H1 (cell line): Measurements from ENCODE around the gene SLC2A11. TPM values are rescaled to one million over a fixed set of nuclear protein-coding genes. Genes with fewer than 3 reads are reported as not detected.

Source experiments
- CTCF ChIA-PET: fragments of 300-600 bp; sonication (Branson Sonifier 250); formaldehyde crosslinking; loops from one replicate; lab custom pipeline; 2021; ENCODE audit not compliant: partially characterized antibody; lab: Charles Lee
- POLR2A ChIA-PET: fragments of 300-600 bp; sonication (Branson Sonifier 250); formaldehyde crosslinking; loops from one replicate; lab custom pipeline; 2021; ENCODE audit warnings: inconsistent platforms; ENCODE audit not compliant: partially characterized antibody; lab: Charles Lee
- DNase-seq, 2 experiments: peaks; one replicate each; pipeline versions ENCODE4 v3.0.0 to v3.0.0-alpha.2; 2010 to 2022; ENCODE audit warnings: low spot score in 2 of 2, low read depth in 1 of 2, mixed read lengths in 1 of 2
- FAIRE-seq: peaks from 2 replicates; lab custom pipeline; 2011; peaks lifted over from hg19 to GRCh38; lab: Jason Lieb, UNC
- H2AFZ ChIP-seq: 2 replicates; pipeline ENCODE4 v1.8.1; 2012; ENCODE audit warnings: low read length, inconsistent platforms
- H2AK5ac ChIP-seq: 2 replicates; pipeline ENCODE4 v1.6.1; 2013; ENCODE audit warnings: low read depth, low read length
- H2BK120ac ChIP-seq: replicated peaks from 2 replicates; pipeline ENCODE3; 2013; ENCODE audit warnings: low read depth, low read length, inconsistent platforms
- H2BK12ac ChIP-seq: 2 replicates; pipeline ENCODE4 v1.6.1; 2013; ENCODE audit warnings: low read depth, low read length
- H2BK15ac ChIP-seq: 2 replicates; pipeline ENCODE4 v1.6.1; 2013; ENCODE audit warnings: low read length
- H2BK20ac ChIP-seq: 2 replicates; pipeline ENCODE4 v1.6.1; 2013; ENCODE audit warnings: low read length
- H2BK5ac ChIP-seq: 2 replicates; pipeline ENCODE4 v1.6.1; 2013; ENCODE audit warnings: low read depth, low read length
- H3K14ac ChIP-seq: 2 replicates; pipeline ENCODE4 v1.6.1; 2013; ENCODE audit warnings: inconsistent platforms; ENCODE audit not compliant: insufficient read length
- H3K18ac ChIP-seq: 2 replicates; pipeline ENCODE4 v1.6.1; 2013; ENCODE audit warnings: low read length; ENCODE audit errors: extremely low read depth
- H3K23ac ChIP-seq: 2 replicates; pipeline ENCODE4 v1.6.1; 2013; ENCODE audit warnings: inconsistent platforms; ENCODE audit not compliant: insufficient read length
- H3K23me2 ChIP-seq: 2 replicates; pipeline ENCODE4 v1.6.1; 2013; ENCODE audit warnings: low read depth, low read length
- H3K27ac ChIP-seq: 2 replicates; pipeline ENCODE4 v1.6.1; 2011; ENCODE audit warnings: low read depth, low read length, inconsistent platforms
- H3K27me3 ChIP-seq, 4 experiments: replicated peaks in 1 of 4; 1 replicate in 1 of 4; 2 replicates in 3 of 4; pipeline versions ENCODE4 v1.6.1 to v1.8.1; 2011 to 2013; ENCODE audit warnings: low read length in 3 of 4, mild to moderate bottlenecking in 3 of 4, inconsistent platforms in 2 of 4, mixed read lengths in 2 of 4, moderate library complexity in 1 of 4; ENCODE audit not compliant: control insufficient read depth in 3 of 4, insufficient read depth in 3 of 4; ENCODE audit errors: extremely low read depth in 1 of 4
- H3K36me3 ChIP-seq, 4 experiments: 2 replicates each; pipeline versions ENCODE4 v1.6.1 to v1.8.1; 2011 to 2013; ENCODE audit warnings: mild to moderate bottlenecking in 4 of 4, low read length in 3 of 4, moderate library complexity in 2 of 4, control low read depth in 1 of 4, inconsistent platforms in 1 of 4; ENCODE audit not compliant: insufficient read depth in 4 of 4, control insufficient read depth in 2 of 4
- H3K4ac ChIP-seq: replicated peaks from 2 replicates; pipeline ENCODE3; 2013; ENCODE audit warnings: low read length, low read depth, mixed read lengths, inconsistent platforms; ENCODE audit not compliant: insufficient read length
- H3K4me1 ChIP-seq, 4 experiments: replicated peaks in 1 of 4; 1 replicate in 1 of 4; 2 replicates in 3 of 4; pipeline versions ENCODE4 v1.6.1 to v1.8.1; 2011 to 2013; ENCODE audit warnings: low read length in 3 of 4, inconsistent platforms in 2 of 4, mixed read lengths in 1 of 4; ENCODE audit not compliant: insufficient read depth in 4 of 4, control insufficient read depth in 3 of 4
- H3K4me2 ChIP-seq, 2 experiments: 2 replicates each; pipeline versions ENCODE4 v1.6.1 to v1.8.1; 2011 to 2013; ENCODE audit warnings: low read depth in 2 of 2, low read length in 2 of 2, control low read depth in 1 of 2, inconsistent platforms in 1 of 2, mild to moderate bottlenecking in 1 of 2; ENCODE audit not compliant: insufficient read depth in 1 of 2
- H3K4me3 ChIP-seq, 4 experiments: fragments of 200-600, 300-600 bp in 1 of 4; sonication (generic), shearing (Covaris generic), sonication (Bioruptor Twin) in 1 of 4; 2 replicates each; pipeline versions ENCODE4 v1.5.1 to v1.8.1; 2011 to 2016; ENCODE audit warnings: low read length in 4 of 4, low read depth in 3 of 4, control low read depth in 2 of 4, inconsistent platforms in 2 of 4, mild to moderate bottlenecking in 2 of 4, mixed read lengths in 1 of 4, moderate library complexity in 1 of 4; ENCODE audit not compliant: insufficient read depth in 2 of 4; ENCODE audit errors: extremely low read depth in 1 of 4
- H3K56ac ChIP-seq: replicated peaks from 2 replicates; pipeline ENCODE3; 2013; ENCODE audit warnings: low read depth, mild to moderate bottlenecking, mixed read lengths, low read length, inconsistent platforms; ENCODE audit not compliant: insufficient read length
- H3K79me1 ChIP-seq: 2 replicates; pipeline ENCODE4 v1.6.1; 2013; ENCODE audit warnings: low read depth, low read length, control low read depth
- H3K79me2 ChIP-seq, 2 experiments: 2 replicates each; pipeline versions ENCODE4 v1.6.1 to v1.8.1; 2012 to 2013; ENCODE audit warnings: low read length in 2 of 2, mild to moderate bottlenecking in 2 of 2, inconsistent platforms in 1 of 2; ENCODE audit not compliant: insufficient read depth in 2 of 2, control insufficient read depth in 1 of 2
- H3K9ac ChIP-seq, 4 experiments: replicated peaks in 1 of 4; 1 replicate in 1 of 4; 2 replicates in 3 of 4; pipeline versions ENCODE4 v1.6.1 to v1.8.1; 2011 to 2013; ENCODE audit warnings: low read depth in 3 of 4, low read length in 3 of 4, control low read depth in 2 of 4, mild to moderate bottlenecking in 2 of 4, moderate library complexity in 2 of 4, inconsistent platforms in 1 of 4; ENCODE audit errors: extremely low read depth in 1 of 4
- H3K9me3 ChIP-seq, 2 experiments: 2 replicates each; pipeline versions ENCODE4 v1.6.1 to v1.8.1; 2012 to 2013; ENCODE audit warnings: mild to moderate bottlenecking in 2 of 2, moderate library complexity in 2 of 2, control low read depth in 1 of 2, inconsistent platforms in 1 of 2, low read depth in 1 of 2, low read length in 1 of 2, mixed read lengths in 1 of 2; ENCODE audit not compliant: insufficient read depth in 2 of 2
- H4K20me1 ChIP-seq, 2 experiments: replicated peaks in 1 of 2; 2 replicates each; pipeline versions ENCODE3 to v1.8.1; 2011 to 2013; ENCODE audit warnings: inconsistent platforms in 2 of 2, low read length in 2 of 2, mild to moderate bottlenecking in 1 of 2; ENCODE audit not compliant: insufficient read depth in 2 of 2, control insufficient read depth in 1 of 2
- H4K5ac ChIP-seq: 2 replicates; pipeline ENCODE4 v1.6.1; 2013; ENCODE audit warnings: low read length, low read depth, mixed read lengths, inconsistent platforms; ENCODE audit not compliant: insufficient read length
- H4K8ac ChIP-seq: 2 replicates; pipeline ENCODE4 v1.8.0; 2013; ENCODE audit warnings: mild to moderate bottlenecking, moderate library complexity, low read length, inconsistent platforms; ENCODE audit not compliant: insufficient read depth; ENCODE audit errors: extremely low read depth
- H4K91ac ChIP-seq: replicated peaks from 2 replicates; pipeline ENCODE3; 2013; ENCODE audit warnings: low read length, mixed read lengths, inconsistent platforms; ENCODE audit not compliant: insufficient read length
- POU5F1 ChIP-seq: IDR thresholded peaks from 2 replicates; pipeline ENCODE4 v1.6.1; 2011; ENCODE audit warnings: low read depth, mild to moderate bottlenecking, low read length, moderate library complexity
- SAP30 ChIP-seq: fragments of 300-600 bp; sonication (generic); IDR thresholded peaks from 2 replicates; pipeline ENCODE4 v1.7.1; 2012; ENCODE audit warnings: low read length, moderate library complexity, mild to moderate bottlenecking, inconsistent platforms; ENCODE audit not compliant: insufficient read depth, insufficient replicate concordance
- SP2 ChIP-seq: IDR thresholded peaks from 2 replicates; pipeline ENCODE4 v1.6.1; 2012; ENCODE audit warnings: mild to moderate bottlenecking, low read length, inconsistent platforms
- WGBS, 2 experiments: shearing (Covaris generic) in 1 of 2; methylation state at CpG; one replicate each; pipeline versions ENCODE4 v1.1.6 to v1.1.7; 2013 to 2015; ENCODE audit warnings: low lambda C conversion rate in 2 of 2, mixed read lengths in 2 of 2, inconsistent platforms in 1 of 2, low coverage in 1 of 2, missing lambda C conversion rate in 1 of 2; ENCODE audit not compliant: insufficient replicate concordance in 2 of 2, insufficient coverage in 1 of 2, insufficient read length in 1 of 2; ENCODE audit errors: extremely low coverage in 1 of 2, missing lambda C conversion rate in 1 of 2; 5-methylcytosine and 5-hydroxymethylcytosine counted together
- polyA plus RNA-seq, 7 experiments: library from polyadenylated mRNA; depleted of rRNA in 3 of 7; stranded (reverse) in 5 of 7; unstranded in 2 of 7; fragments of >200 nt in 5 of 7; fragments of 200-250 nt in 2 of 7; gene quantifications; 1 replicate in 5 of 7; 2 replicates in 1 of 7; 4 replicates in 1 of 7; pipeline versions ENCODE4 v1.2.1 to v1.2.3, GENCODE V29; 2011 to 2013; ENCODE audit warnings: missing spikeins in 2 of 7, mixed read lengths in 2 of 7
- total RNA-seq: library from RNA; stranded (reverse); fragmentation: NEBNext Ultra II Directional; extraction: Animal tissue kit (Norgen Biotek cat#: 25700); gene quantifications from 2 replicates; pipeline ENCODE4 v1.2.1, GENCODE V29; 2021

The SLC2A11 gene
- total and polyA plus RNA-seq, 2 of the 8 experiments (the other 6 are each of a cell fraction or from before 2014, with no cell fraction given): 10.7 to 12.5 TPM

- H3K4me2 ChIP-seq: no peak overlapping the region
These were observed 53.0 kb downstream of the SLC2A11 start for GRCh38 chr22:23910496-23911190.

More at GRCh38 chr22:23910496-23911190, 53.0 kb downstream of the SLC2A11 start:
- Histone ChIP-seq H3K9me3 (peaks cover 0 to 6% of the 10 kb centered on the region in 2 experiments; a peak in 1 of 4 replicates), H3K79me1 (no peaks in the 10 kb centered on the region), H3K27ac (no peak overlapping the region), H3K23ac (no peak overlapping the region), H3K79me2 (no peaks in the 10 kb centered on the region), H3K36me3 (no peaks in the 10 kb centered on the region), H2BK120ac (no peak overlapping the region), H4K91ac (no peak overlapping the region), H2BK12ac (no peak overlapping the region), H3K56ac (no peak overlapping the region), H3K4ac (no peak overlapping the region), H3K9ac (no peak overlapping the region), H3K18ac (no peak overlapping the region), H2BK20ac (no peak overlapping the region), H2AFZ (no peak overlapping the region), H3K23me2 (peaks cover 2% of the 10 kb centered on the region; the same call in 1 of the 2 replicates), H4K5ac (no peak overlapping the region), H4K8ac (no peak overlapping the region), H3K14ac (no peak overlapping the region), H3K4me1 (peaks cover 5 to 13% (median 10%) of the 10 kb centered on the region in 4 experiments), H2BK15ac (no peak overlapping the region), H3K27me3 (0 out of 7 replicates have a peak, but pooled peaks cover 0 to 2% (median 0%) of the 10 kb centered on the region in 4 experiments), H4K20me1 (no peaks in the 10 kb centered on the region), H2BK5ac (no peak overlapping the region), H2AK5ac (peak overlapping the region; percentile 45; the same call in 1 of the 2 replicates), H3K4me3 (no peak overlapping the region)
- ChIA-PET CTCF (interaction anchor here (0.5 to 3.5 kb wide), 7 partner anchors 8 to 625 kb away, joined by 3 to 13 read pairs (median 3); no protein-coding TSS in a partner anchor), POLR2A (interaction anchor here (1.8 to 5.3 kb wide), 4 partner anchors 14 to 53 kb away, joined by 4 to 31 read pairs (median 10); partner anchors contain the start of genes MIF and SLC2A11)
- FAIRE-seq: no peak
- DNase-seq: no peak
- no peak for TF ChIP-seq SAP30
- TF ChIP-seq SP2: no peak
- no peak for TF ChIP-seq POU5F1
- 86% methylated on average over 3 of the region's 3 CpGs; no CpG with 5 or more reads in 1 of the 2 experiments for WGBS, 2 experiments
